ENCODE measurements around the gene RBM17.

- TF ChIP-seq CTCF (IDR thresholded peaks at IDR 0.05): no peak
- TF ChIP-seq ZFX (IDR thresholded peaks at IDR 0.05; ENCODE audit: borderline replicate concordance): no peak
These were observed 2.8 kb downstream of the RBM17 start for GRCh38 chr10:6091630-6092029.

All from 22Rv1 (cell line).